Activated CD4-positive, alpha-beta T cell treated with anti-CD3 and anti-CD28 coated beads, Interleukin-2, Interleukin-6, amounts not matched to agents 100 ng/mL and 50 ng/mL, durations not matched to agents 16 hours and 8 hours (primary cell): ENCODE data around the gene KRTAP5-8.
"Not testable (repeated sequence)": the region's sequence is repeated elsewhere in the genome, so short reads cannot be mapped to it uniquely, and the experiment has no call there.

Experiments used
- DNase-seq: peaks from one replicate; pipeline ENCODE4 v3.0.0-alpha.2; 2020

KRTAP5-8 gene

GRCh38 chr11:71544525-71545214, 6.8 kb downstream of the KRTAP5-8 start:
- no peak for DNase-seq

GRCh38 chr11:71545405-71545966, 7.7 kb downstream of the KRTAP5-8 start:
- no peak for DNase-seq

GRCh38 chr11:71548120-71548519, 10.3 kb downstream of the KRTAP5-8 start, which contains the start of gene KRTAP5-9:
KRTAP5-9 (plus strand) TSS chr11:71548420; CDS start chr11:71548658, 238 bp downstream.
- no peak for DNase-seq

- DNase-seq, result no peak
Observed at GRCh38 chr11:71548716-71549151, 10.9 kb downstream of the KRTAP5-8 start.

GRCh38 chr11:71551711-71552110, 13.9 kb downstream of the KRTAP5-8 start:
- DNase-seq, result no peak

- DNase-seq, result no peak
Observed at GRCh38 chr11:71554996-71555395, 17.2 kb downstream of the KRTAP5-8 start.

GRCh38 chr11:71555508-71555907, 17.7 kb downstream of the KRTAP5-8 start:
- no peak for DNase-seq

- no peak for DNase-seq
Observed at GRCh38 chr11:71556018-71556417, 18.2 kb downstream of the KRTAP5-8 start.

GRCh38 chr11:71557257-71557656, 19.4 kb downstream of the KRTAP5-8 start:
- DNase-seq, result no peak

- no peak for DNase-seq
Observed at GRCh38 chr11:71558996-71559395, 21.2 kb downstream of the KRTAP5-8 start.

- no peak for DNase-seq
Observed at GRCh38 chr11:71562120-71562519, 24.3 kb downstream of the KRTAP5-8 start.

- peak; percentile 39 for DNase-seq
Observed at GRCh38 chr11:71563406-71563805, 25.6 kb downstream of the KRTAP5-8 start.

GRCh38 chr11:71564430-71564829, 26.6 kb downstream of the KRTAP5-8 start:
- DNase-seq, result no peak

GRCh38 chr11:71565263-71565662, 27.4 kb downstream of the KRTAP5-8 start, which contains the start of gene KRTAP5-10:
KRTAP5-10 (plus strand) TSS chr11:71565563; CDS start chr11:71565588, 25 bp downstream.
- DNase-seq, result no peak

- DNase-seq, result no peak
Observed at GRCh38 chr11:71566081-71566620, 28.3 kb downstream of the KRTAP5-8 start.

- DNase-seq, result not testable (repeated sequence)
Observed at GRCh38 chr11:71566626-71567599, 29.1 kb downstream of the KRTAP5-8 start.

GRCh38 chr11:71567633-71568032, 29.8 kb downstream of the KRTAP5-8 start:
- not testable (repeated sequence) for DNase-seq

GRCh38 chr11:71568704-71569349, 31.0 kb downstream of the KRTAP5-8 start:
- no peak for DNase-seq

GRCh38 chr11:71571101-71571850, 33.5 kb downstream of the KRTAP5-8 start:
- not testable (repeated sequence) for DNase-seq

- no peak for DNase-seq
Observed at GRCh38 chr11:71572811-71573210, 35.0 kb downstream of the KRTAP5-8 start.

- DNase-seq, result no peak
Observed at GRCh38 chr11:71574418-71574817, 36.6 kb downstream of the KRTAP5-8 start.
